IPS DF 4.7 (cell line): ENCODE results near the gene SPOPL.

Experiments used
- DNase-seq: peaks from one replicate; pipeline ENCODE4 v3.0.0-alpha.2; 2013; ENCODE audit warnings: low spot score; ENCODE audit errors: extremely low read depth

Gene SPOPL

DNA sequence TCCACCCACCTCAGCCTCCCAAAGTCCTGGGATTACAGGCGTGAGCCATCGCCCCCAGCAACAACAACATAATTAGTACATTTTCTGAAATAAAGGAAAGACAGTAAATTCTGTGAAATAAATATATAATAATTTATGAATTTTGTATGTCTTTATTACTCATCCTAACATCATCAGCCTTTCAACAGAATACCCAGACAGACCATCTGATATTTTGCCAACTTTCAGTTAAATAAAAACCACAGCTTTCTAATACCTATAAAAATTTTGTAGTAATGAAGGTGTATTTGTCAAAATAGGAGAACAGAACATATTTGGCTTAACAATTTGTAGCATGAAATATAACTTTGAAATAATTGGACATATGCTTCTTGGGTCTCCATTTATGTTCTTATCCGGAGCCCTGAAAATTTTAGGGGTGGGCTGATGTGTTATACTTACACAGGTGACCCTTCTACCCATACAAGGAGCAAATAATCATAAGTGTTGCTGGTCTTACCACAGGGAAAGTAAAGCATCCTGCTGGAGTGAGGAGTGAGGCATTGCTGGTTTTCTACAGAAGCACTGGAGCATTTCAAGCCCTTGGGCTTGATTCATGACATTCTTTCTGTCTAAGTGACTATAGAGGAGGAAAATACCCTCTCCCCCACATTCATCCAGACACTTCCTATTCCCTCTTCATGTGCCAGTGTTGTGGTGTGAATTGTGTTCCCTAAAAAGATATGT, 99.3 kb downstream of the SPOPL start:
- no peak for DNase-seq

DNA sequence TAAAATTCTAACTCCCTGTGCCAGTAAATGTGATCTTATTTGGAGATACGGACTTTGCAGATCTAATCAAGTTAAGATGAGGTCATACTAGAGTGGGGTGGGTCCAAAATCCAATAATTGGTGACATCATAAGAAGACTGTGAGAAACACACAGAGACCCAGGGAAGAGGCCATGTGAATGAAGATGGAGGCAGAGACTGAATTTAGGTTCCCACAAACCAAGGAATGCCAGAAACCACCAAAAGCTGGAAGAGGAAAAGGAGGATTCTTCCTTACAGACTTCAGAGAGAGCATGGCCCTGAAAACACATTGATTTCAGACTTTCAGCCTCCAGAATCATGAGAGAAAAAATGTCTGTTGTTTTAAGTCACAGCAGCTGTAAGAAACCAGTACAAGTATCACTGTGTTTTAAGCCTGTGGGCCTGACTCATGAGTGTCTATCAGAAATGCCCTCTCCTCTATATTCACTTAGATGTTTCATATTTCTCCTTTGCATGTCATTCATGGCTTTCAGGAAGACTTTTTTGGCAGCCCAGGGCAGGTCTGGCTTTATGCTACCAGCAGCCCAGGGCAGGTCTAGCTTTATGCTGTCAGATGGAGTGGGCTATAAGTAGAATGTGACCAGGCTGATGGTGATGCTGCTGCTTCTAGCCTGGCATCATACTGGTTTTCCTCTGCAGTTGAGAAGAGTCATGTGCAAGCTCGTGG, 100.0 kb downstream of the SPOPL start:
- no peak for DNase-seq

DNA sequence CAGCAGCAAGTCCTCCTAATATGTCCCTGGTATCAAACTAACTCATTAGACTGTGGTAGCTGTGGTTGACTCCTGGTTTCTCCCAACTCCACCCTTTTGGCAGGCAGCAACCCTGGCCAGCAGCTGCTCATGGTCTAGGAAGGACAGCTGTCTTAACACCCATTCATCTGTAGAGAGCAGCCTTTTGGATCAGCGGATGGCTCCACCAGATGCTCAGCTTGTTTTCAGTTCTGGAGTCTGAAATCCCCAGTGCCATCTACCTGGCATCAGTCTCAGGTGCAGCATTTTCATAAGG, 100.5 kb downstream of the SPOPL start:
- no peak for DNase-seq

DNA sequence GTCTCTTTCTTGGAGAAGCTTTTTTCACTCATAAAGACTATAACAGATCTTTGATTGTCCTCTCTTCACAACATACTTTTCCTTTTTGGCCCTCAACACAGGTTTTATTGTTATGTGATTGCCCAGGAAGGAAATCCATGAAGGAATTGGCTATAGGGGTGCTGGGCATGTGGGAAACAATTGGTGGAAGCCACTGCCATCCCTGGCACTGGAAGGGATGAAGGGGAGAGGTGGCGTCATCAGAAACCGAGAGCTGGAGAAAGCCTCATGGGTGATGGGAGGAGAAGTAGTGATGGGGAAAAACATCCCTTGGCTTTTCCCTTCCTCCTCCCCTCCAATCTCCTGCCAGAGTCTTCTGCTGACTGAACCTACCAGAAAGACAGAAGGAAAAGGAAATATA, 106.2 kb downstream of the SPOPL start:
- no peak for DNase-seq

DNA sequence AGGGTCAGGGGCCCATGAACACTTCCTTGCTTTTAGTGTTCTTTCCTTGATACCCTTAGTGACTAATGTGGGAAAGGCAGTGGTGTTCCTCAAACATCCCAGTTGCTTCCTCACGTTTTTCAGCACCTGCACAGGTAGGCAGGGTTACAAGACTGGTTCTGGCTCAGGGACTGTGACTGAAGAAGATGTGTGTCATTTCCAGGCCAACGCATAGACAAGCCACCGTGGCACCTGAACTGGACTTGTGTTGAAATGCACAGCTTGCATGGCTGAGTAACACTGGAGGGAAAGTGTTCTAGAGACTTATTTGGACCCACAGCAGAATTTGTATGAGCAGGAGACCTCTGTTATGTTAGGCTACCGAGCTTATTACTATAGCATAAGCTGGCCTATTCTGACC, 107.9 kb downstream of the SPOPL start:
- DNase-seq: no peak

DNA sequence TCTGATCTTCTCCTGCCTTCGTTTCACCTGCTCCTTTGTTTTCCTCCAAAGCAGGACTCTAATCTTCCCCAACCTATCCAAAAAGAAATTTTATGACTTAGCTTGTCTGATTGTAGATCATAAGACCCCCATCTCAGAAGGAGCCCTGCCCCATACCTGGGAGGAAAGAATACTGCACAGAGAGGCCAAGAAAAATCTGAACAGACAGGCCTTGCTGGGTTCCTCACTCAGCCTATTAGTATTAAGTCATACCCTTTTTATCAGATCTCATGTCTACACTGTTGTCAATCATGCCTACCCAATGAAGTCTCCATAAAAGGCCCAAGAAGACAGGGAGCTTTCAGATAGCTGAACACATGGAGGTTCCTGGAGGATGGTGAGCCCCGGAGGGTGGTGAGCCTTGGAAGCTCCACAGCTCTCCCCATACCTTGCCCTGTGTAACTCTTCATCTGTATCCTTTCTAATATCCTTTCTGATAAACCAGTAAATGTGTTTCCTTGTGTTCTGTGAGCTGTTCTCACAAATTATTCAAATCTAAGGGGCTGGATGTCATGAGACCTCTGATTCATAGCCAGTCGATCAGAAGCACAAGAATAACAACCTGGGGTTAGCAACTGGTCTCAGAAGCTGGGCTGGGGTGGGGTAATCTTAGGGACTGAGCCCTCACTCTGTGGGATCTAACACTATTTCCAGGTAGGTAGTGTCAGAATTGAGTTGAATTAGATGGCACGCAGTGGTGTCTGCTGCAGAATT, 108.8 kb downstream of the SPOPL start:
- no peak for DNase-seq

DNA sequence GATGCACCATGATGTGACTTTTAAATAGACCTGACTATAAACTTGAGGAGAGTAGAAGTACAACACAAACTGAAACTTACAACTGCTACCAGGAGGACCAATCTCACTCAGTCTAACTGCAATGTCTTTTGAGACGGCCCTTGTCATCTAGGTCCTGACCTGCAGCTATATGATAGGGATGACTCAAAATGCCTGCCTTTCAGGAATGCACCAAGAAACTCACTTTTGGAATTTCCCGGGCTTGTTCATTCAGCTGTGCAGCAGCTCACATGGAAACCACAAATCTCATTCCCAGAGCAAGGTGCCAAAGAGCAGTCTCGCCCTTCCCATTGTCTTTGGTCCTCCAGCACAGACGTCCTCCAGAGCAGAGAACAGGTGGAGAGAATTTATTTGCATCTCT, 113.7 kb downstream of the SPOPL start:
- DNase-seq: no peak

DNA sequence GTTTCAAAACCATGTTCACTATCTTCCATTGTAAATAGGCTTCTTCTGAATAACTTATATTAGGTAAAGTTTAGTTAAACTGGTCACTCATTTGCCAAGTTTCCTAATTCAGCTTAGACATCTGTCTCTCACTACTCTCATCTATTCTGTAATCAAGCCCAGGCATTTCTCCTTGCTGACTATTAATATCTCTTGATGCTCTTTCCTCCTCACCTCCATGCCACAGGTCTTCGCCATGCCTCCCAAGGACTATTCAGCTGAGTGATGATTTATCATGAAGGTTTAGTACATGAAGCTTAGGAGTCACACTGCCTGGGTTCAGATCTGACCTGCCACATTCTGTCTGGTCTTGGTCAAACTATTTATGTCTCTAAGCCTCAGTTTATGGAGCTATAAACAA, 115.5 kb downstream of the SPOPL start:
- DNase-seq: no peak

DNA sequence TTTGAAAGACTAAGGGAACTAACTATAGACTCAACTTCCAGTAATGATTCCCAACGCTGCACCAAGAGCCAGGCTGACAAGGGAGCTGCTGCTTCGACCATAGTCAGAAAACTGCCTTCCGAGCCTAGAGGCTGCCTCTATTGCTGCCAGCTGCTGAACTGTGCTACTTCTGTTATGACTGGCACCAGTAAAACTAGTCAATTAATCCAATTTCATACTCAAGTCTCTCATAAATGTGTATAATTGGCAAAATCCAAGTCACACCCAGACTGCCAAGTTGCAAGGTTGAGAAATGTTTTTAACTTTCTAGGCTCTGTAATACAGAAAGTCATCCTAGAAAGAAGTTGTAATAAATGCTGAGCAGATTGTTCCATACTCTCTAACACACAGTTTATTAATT, 117.4 kb downstream of the SPOPL start:
- DNase-seq: no peak

DNA sequence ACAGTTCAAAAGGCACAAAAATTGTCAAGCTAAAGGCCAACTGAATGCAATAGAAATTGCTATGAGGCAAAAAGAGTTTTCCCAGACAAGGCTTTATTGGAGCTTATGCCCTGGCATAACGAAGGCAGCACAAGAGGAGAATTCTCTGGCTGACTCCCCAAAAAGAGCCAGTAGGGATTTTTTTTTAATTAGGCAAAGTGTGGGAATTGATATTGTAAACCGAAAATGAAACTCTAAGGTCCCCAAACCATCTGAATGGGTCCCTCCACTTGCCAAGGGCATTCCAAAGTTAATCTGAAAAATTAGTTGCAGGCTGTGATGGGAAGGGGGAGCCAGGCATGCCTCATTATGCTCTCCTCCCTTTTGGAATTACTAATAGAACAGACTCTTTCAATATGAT, 118.9 kb downstream of the SPOPL start:
- no peak for DNase-seq

DNA sequence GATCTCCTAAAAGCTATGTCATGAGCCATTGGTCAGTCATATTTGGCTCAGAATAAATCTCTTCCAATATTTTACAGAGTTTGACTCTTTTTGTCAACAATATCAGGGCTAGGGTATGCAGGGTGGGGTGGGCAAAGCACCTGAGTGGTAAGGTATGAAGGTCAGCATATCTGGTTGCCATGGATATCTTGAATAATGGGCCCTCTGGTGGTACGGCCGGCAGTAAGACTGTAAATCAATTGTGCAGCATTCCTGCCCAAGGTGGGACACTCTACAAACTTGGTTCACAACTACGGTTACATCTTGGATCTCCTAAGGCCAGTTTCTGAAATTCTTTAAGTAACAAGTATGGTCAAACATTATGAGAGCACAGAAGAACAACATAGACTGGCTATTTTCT, 119.6 kb downstream of the SPOPL start:
- no peak for DNase-seq

DNA sequence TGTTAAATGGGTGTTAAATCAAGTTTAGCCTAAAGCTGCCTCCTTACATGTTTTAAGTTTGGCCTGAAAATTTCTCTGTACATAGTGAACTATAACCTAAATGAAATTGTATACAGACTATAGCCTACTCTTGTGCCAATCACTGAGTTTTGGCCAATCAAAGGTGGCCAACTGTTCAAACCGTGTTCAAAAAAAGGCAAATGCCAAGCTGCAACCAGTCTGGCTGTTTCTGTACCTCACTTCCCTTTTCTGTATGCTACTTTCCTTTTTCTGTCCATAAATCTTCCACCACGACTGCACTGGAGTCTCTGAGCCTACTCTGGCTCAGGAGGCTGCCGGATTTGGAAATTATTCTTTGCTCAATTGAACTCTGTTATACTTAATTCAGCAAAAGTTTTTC, 121.0 kb downstream of the SPOPL start:
- DNase-seq: no peak
